H9 (cell line): ENCODE results near the gene DUOXA2. TPM values are rescaled to one million over a fixed set of nuclear protein-coding genes. Genes with fewer than 3 reads are reported as not detected.

Experiments
- DNase-seq: peaks from one replicate; pipeline ENCODE4 v3.0.0-alpha.2; 2017
- H2AFZ ChIP-seq: one replicate; pipeline ENCODE4 v1.6.1; 2013; ENCODE audit warnings: mild to moderate bottlenecking, low read length, control low read depth, moderate library complexity
- H2AK5ac ChIP-seq: 2 replicates; pipeline ENCODE4 v1.6.1; 2013; ENCODE audit warnings: low read length, control low read depth, mixed read lengths; ENCODE audit not compliant: insufficient read length
- H2BK120ac ChIP-seq: one replicate; pipeline ENCODE4 v1.6.1; 2013; ENCODE audit warnings: low read depth, mild to moderate bottlenecking, low read length, control low read depth, inconsistent platforms; ENCODE audit not compliant: poor library complexity, severe bottlenecking
- H2BK12ac ChIP-seq: 2 replicates; pipeline ENCODE4 v1.6.1; 2013; ENCODE audit warnings: low read length, control low read depth, mixed read lengths, low read depth; ENCODE audit not compliant: insufficient read length
- H2BK15ac ChIP-seq: 2 replicates; pipeline ENCODE4 v1.6.1; 2013; ENCODE audit warnings: low read depth, low read length, control low read depth
- H2BK20ac ChIP-seq: one replicate; pipeline ENCODE4 v1.6.1; 2013; ENCODE audit warnings: low read depth, mild to moderate bottlenecking, low read length, control low read depth, inconsistent platforms; ENCODE audit not compliant: poor library complexity, severe bottlenecking
- H2BK5ac ChIP-seq: 2 replicates; pipeline ENCODE4 v1.6.1; 2013; ENCODE audit warnings: low read length, control low read depth, mixed read lengths; ENCODE audit not compliant: insufficient read length
- H3K14ac ChIP-seq: 2 replicates; pipeline ENCODE4 v1.6.1; 2013; ENCODE audit warnings: low read length, control low read depth; ENCODE audit not compliant: insufficient read depth
- H3K18ac ChIP-seq: 2 replicates; pipeline ENCODE4 v1.6.1; 2013; ENCODE audit warnings: low read depth, mild to moderate bottlenecking, mixed read lengths, low read length, control low read depth; ENCODE audit not compliant: insufficient read length
- H3K23ac ChIP-seq: 2 replicates; pipeline ENCODE4 v1.6.1; 2013; ENCODE audit warnings: low read length, control low read depth, mixed read lengths, low read depth; ENCODE audit not compliant: insufficient read length
- H3K23me2 ChIP-seq: 2 replicates; pipeline ENCODE4 v1.6.1; 2013; ENCODE audit warnings: low read depth, mild to moderate bottlenecking, mixed read lengths, low read length, control low read depth; ENCODE audit not compliant: insufficient read length, poor library complexity, severe bottlenecking
- H3K27ac ChIP-seq: 2 replicates; pipeline ENCODE4 v1.5.1; 2013; ENCODE audit warnings: low read length, control low read depth, mixed read lengths, low read depth; ENCODE audit not compliant: insufficient read length
- H3K27me3 ChIP-seq: 2 replicates; pipeline ENCODE4 v1.6.1; 2013; ENCODE audit warnings: low read length, control low read depth, inconsistent platforms; ENCODE audit not compliant: insufficient read depth
- H3K4ac ChIP-seq: 2 replicates; pipeline ENCODE4 v1.6.1; 2013; ENCODE audit warnings: low read depth, mild to moderate bottlenecking, control low read depth, inconsistent platforms, low read length, moderate library complexity
- H3K4me1 ChIP-seq: 2 replicates; pipeline ENCODE4 v1.6.1; 2013; ENCODE audit warnings: low read length, control low read depth, inconsistent platforms; ENCODE audit not compliant: insufficient read depth
- H3K4me2 ChIP-seq: 2 replicates; pipeline ENCODE4 v1.6.1; 2013; ENCODE audit warnings: low read length, control low read depth, mixed read lengths; ENCODE audit not compliant: insufficient read length, insufficient read depth
- H3K56ac ChIP-seq: 2 replicates; pipeline ENCODE4 v1.6.1; 2013; ENCODE audit warnings: low read depth, mild to moderate bottlenecking, mixed read lengths, low read length, control low read depth; ENCODE audit not compliant: insufficient read length
- H3K79me1 ChIP-seq: 2 replicates; pipeline ENCODE4 v1.6.1; 2013; ENCODE audit warnings: low read depth, mild to moderate bottlenecking, moderate library complexity, low read length, control low read depth, inconsistent platforms; ENCODE audit not compliant: insufficient read depth, poor library complexity, severe bottlenecking
- H3K79me2 ChIP-seq: 2 replicates; pipeline ENCODE4 v1.6.1; 2013; ENCODE audit warnings: low read length, control low read depth, inconsistent platforms; ENCODE audit not compliant: insufficient read depth
- H3K9ac ChIP-seq: 2 replicates; pipeline ENCODE4 v1.6.1; 2013; ENCODE audit warnings: low read length, control low read depth, mixed read lengths; ENCODE audit not compliant: insufficient read length; ENCODE audit errors: extremely low read depth
- H3K9me3 ChIP-seq: one replicate; pipeline ENCODE4 v1.6.1; 2013; ENCODE audit warnings: low read depth, low read length, inconsistent platforms; ENCODE audit not compliant: control insufficient read depth
- H3T11ph ChIP-seq: one replicate; pipeline ENCODE4 v1.6.1; 2013; ENCODE audit warnings: mild to moderate bottlenecking, low read length, control low read depth, inconsistent platforms
- H4K20me1 ChIP-seq: one replicate; pipeline ENCODE4 v1.6.1; 2013; ENCODE audit not compliant: control insufficient read depth, insufficient read length, insufficient read depth
- H4K5ac ChIP-seq: 2 replicates; pipeline ENCODE4 v1.6.1; 2013; ENCODE audit warnings: low read depth, mild to moderate bottlenecking, mixed read lengths, low read length, control low read depth; ENCODE audit not compliant: insufficient read length
- H4K8ac ChIP-seq: replicated peaks from 2 replicates; pipeline ENCODE4 v1.6.1; 2013; ENCODE audit warnings: low read length, control low read depth, mixed read lengths, low read depth; ENCODE audit not compliant: insufficient read length
- H4K91ac ChIP-seq: 2 replicates; pipeline ENCODE4 v1.6.1; 2013; ENCODE audit warnings: low read depth, mild to moderate bottlenecking, moderate library complexity, mixed read lengths, low read length, control low read depth; ENCODE audit not compliant: insufficient read length
- H3K27ac Mint-ChIP-seq, 3 experiments: 2 replicates in 2 of 3; 3 replicates in 1 of 3; pipeline ENCODE4 v1.8.0; 2020 to 2021; ENCODE audit warnings: mixed read lengths in 3 of 3, mild to moderate bottlenecking in 1 of 3, moderate library complexity in 1 of 3
- H3K27me3 Mint-ChIP-seq: 2 replicates; pipeline ENCODE4 v1.8.0; 2021; ENCODE audit warnings: low read depth, mild to moderate bottlenecking, moderate library complexity, mixed read lengths
- H3K36me3 Mint-ChIP-seq, 3 experiments: 2 replicates in 2 of 3; 3 replicates in 1 of 3; pipeline ENCODE4 v1.8.0; 2020 to 2021; ENCODE audit warnings: low read depth in 3 of 3, mixed read lengths in 3 of 3; ENCODE audit not compliant: insufficient read depth in 1 of 3
- H3K4me1 Mint-ChIP-seq, 2 experiments: 2 replicates each; pipeline ENCODE4 v1.8.0; 2020; ENCODE audit warnings: mixed read lengths in 2 of 2
- H3K4me3 Mint-ChIP-seq, 2 experiments: 2 replicates in 1 of 2; 3 replicates in 1 of 2; pipeline ENCODE4 v1.8.0; 2020 to 2021; ENCODE audit warnings: mild to moderate bottlenecking in 2 of 2, mixed read lengths in 2 of 2, moderate library complexity in 1 of 2
- H3K9me3 Mint-ChIP-seq, 2 experiments: 2 replicates in 1 of 2; 3 replicates in 1 of 2; pipeline ENCODE4 v1.8.0; 2020; ENCODE audit warnings: mild to moderate bottlenecking in 2 of 2, mixed read lengths in 2 of 2, moderate library complexity in 1 of 2
- CTCF ChIP-seq: fragments of 200-600 bp; sonication (generic); conservative IDR thresholded peaks from 3 replicates; pipeline ENCODE4 v1.8.0; 2021; ENCODE audit warnings: antibody characterized with exemption, mild to moderate bottlenecking
- WGBS: extraction: QIAGEN DNeasy Blood & Tissue Kit; methylation state at CpG from one replicate; pipeline ENCODE4 v1.1.7; 2013; ENCODE audit warnings: missing lambda C conversion rate, low lambda C conversion rate, mixed read lengths; ENCODE audit not compliant: insufficient read length; ENCODE audit errors: extremely low coverage; 5-methylcytosine and 5-hydroxymethylcytosine counted together
- total RNA-seq: library from RNA; stranded (reverse); gene quantifications from 2 replicates; pipeline ENCODE4 v1.2.1, GENCODE V29; 2021

Gene DUOXA2
- total RNA-seq, 1 experiment from 2014 or later: not detected

- H4K5ac ChIP-seq: no peak overlapping the region
- TF ChIP-seq CTCF: no peak
- no peak overlapping the region for H2BK120ac ChIP-seq
- H3K27me3 Mint-ChIP-seq: peaks cover 82% of the 10 kb centered on the region
- no peak for DNase-seq
- no peak overlapping the region for H2BK12ac ChIP-seq
- peaks cover 2% of the 10 kb centered on the region for H3K23me2 ChIP-seq
- H3K4ac ChIP-seq: no peak overlapping the region
- H3K27ac Mint-ChIP-seq: no peak overlapping the region
- H2AFZ ChIP-seq: no peak overlapping the region
- no peak overlapping the region for H3K14ac ChIP-seq
- WGBS: no CpG with 5 or more reads among the region's 33 CpGs
- H2AK5ac ChIP-seq: no peak overlapping the region
- peak overlapping the region in 1 of 2 experiments; percentile 70; a peak in 3 of 5 replicates for H3K4me3 Mint-ChIP-seq
- no peak overlapping the region for H2BK15ac ChIP-seq
- H3K9me3 ChIP-seq: no peaks in the 10 kb centered on the region
- H4K91ac ChIP-seq: no peak overlapping the region
- H2BK20ac ChIP-seq: no peak overlapping the region
- H3K79me2 ChIP-seq: no peaks in the 10 kb centered on the region
- H4K20me1 ChIP-seq: peaks cover 6% of the 10 kb centered on the region
- H3K18ac ChIP-seq: no peak overlapping the region
- H3K79me1 ChIP-seq: no peaks in the 10 kb centered on the region
- H3K27me3 ChIP-seq: peaks cover 54% of the 10 kb centered on the region
- no peak overlapping the region for H3K9ac ChIP-seq
- H3K4me1 ChIP-seq: no peaks in the 10 kb centered on the region; the same call in 1 of the 2 replicates
- no peak overlapping the region for H3K56ac ChIP-seq
- peaks cover 6 to 13% of the 10 kb centered on the region in 2 experiments for H3K9me3 Mint-ChIP-seq
- no peak overlapping the region for H3T11ph ChIP-seq
- no peak overlapping the region for H3K27ac ChIP-seq
- H4K8ac ChIP-seq: no peak overlapping the region
- peaks cover 15 to 30% of the 10 kb centered on the region in 2 experiments for H3K4me1 Mint-ChIP-seq
- no peaks in the 10 kb centered on the region; a peak in 2 of 7 replicates for H3K36me3 Mint-ChIP-seq
- H3K4me2 ChIP-seq: peak overlapping the region; percentile 46
- H3K23ac ChIP-seq: no peak overlapping the region
- no peak overlapping the region for H2BK5ac ChIP-seq
Observed at GRCh38 chr15:45117308-45118130, 3.4 kb downstream of the DUOXA2 start.
